Activated naive CD4-positive, alpha-beta T cell treated with anti-CD3 and anti-CD28 coated beads, Interleukin-2, amount 10 ng/mL, durations not matched to agents 5 hours and 36 hours (primary cell): ENCODE measurements around the gene PTPN14. TPM values are rescaled to one million over a fixed set of nuclear protein-coding genes. Genes with fewer than 3 reads are reported as not detected.

ENCODE experiments used
- total RNA-seq, 2 experiments: library from RNA; stranded (reverse); gene quantifications; one replicate each; pipeline ENCODE4 v1.2.3, GENCODE V29; 2021

Gene PTPN14
- under 1 TPM; 0.19 to 0.28 TPM for total RNA-seq

DNA sequence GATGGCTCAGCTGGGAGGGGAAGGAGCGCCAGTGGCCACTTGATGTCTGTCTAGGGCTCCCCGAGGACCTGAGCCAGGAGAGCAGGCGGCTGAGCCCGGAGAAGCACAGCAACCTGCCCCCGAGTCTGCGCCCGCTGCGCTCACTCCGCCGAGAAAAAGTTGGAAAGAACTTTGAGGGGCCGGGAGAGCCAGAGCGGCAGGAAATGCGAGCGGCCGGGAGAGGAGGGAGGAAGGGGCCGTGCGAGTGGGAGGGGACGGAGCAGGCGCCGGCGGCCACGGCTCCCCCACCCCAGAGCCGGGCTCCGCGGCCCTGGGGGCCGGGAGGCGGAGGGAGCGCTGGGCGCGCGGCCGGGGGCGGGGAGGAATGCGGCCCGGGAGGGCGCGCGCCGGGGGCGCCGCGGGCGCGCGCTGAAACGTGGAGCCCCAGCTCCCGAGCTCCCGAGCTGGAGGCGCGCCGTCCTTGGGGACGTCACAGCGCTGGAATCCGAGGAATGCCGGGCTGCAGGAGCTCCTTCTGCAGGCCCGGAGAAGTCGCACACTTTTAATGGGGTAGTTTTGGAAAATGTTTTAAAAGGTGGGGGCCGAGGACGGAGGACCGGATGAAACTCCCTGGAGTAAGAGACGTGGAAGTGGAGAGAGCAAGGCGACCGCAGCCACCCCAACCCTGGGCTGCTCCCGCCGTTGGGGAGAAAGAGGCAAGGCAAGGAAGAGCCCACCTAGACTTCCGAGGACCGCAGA is at the start of gene PTPN14:
Gene PTPN14, minus strand, starts transcription at position 167 of the 738 bp plus-strand sequence. CDS start 86,799 bp downstream, outside the sequence.

Other genes with a start within 250 kb of the PTPN14 start
- 100 to 1,000 TPM; 134 to 139 TPM for gene CENPF, start 51.6 kb upstream of the PTPN14 start, total RNA-seq